Activated CD8-positive, alpha-beta memory T cell treated with anti-CD3 and anti-CD28 coated beads for 4 hours (primary cell): ENCODE measurements around the gene ZNF483.
"Not testable (repeated sequence)": the region's sequence is repeated elsewhere in the genome, so short reads cannot be mapped to it uniquely, and the experiment has no call there.

Source experiments
- DNase-seq, 2 donors: peaks; one replicate each; pipeline ENCODE4 v3.0.0-alpha.2; 2020; ENCODE audit warnings: low read depth in 2 of 2

ZNF483 gene

GRCh38 chr9:111525056-111525977, at the start of gene ZNF483:
Gene ZNF483, plus strand, starts transcription at chr9:111525179. Its CDS starts 2,217 bp downstream, at chr9:111527396.
- DNase-seq: peak; percentile 39 to 61

GRCh38 chr9:111475195-111475594, 49.8 kb upstream of the ZNF483 start:
- no peak for DNase-seq

GRCh38 chr9:111477677-111478076, 47.3 kb upstream of the ZNF483 start:
- DNase-seq: no peak

GRCh38 chr9:111481885-111482636, 42.9 kb upstream of the ZNF483 start:
- no peak for DNase-seq

GRCh38 chr9:111482694-111483438, 42.1 kb upstream of the ZNF483 start:
- DNase-seq: peak; percentile 22 to 33

GRCh38 chr9:111483439-111483857, 41.5 kb upstream of the ZNF483 start:
- DNase-seq: peak; percentile 17 to 27

GRCh38 chr9:111483858-111484571, 41.0 kb upstream of the ZNF483 start, which contains the start of gene ECPAS:
Gene ECPAS, minus strand, starts transcription at chr9:111484383. Its CDS starts 11,465 bp downstream, at chr9:111472918.
- peak; percentile 42 to 45 for DNase-seq

- DNase-seq: no peak
Measured at GRCh38 chr9:111484572-111484894, 40.4 kb upstream of the ZNF483 start.

GRCh38 chr9:111497196-111497595, 27.8 kb upstream of the ZNF483 start:
- not testable (repeated sequence) for DNase-seq

GRCh38 chr9:111501005-111501562, 23.9 kb upstream of the ZNF483 start:
- DNase-seq: no peak

- no peak for DNase-seq
Measured at GRCh38 chr9:111501648-111502047, 23.3 kb upstream of the ZNF483 start.

- no peak for DNase-seq
Measured at GRCh38 chr9:111502506-111502905, 22.5 kb upstream of the ZNF483 start.

GRCh38 chr9:111511581-111511980, 13.4 kb upstream of the ZNF483 start:
- DNase-seq: not testable (repeated sequence)

GRCh38 chr9:111514967-111515366, 10.0 kb upstream of the ZNF483 start:
- DNase-seq: no peak

GRCh38 chr9:111516061-111516465, 8.9 kb upstream of the ZNF483 start:
- no peak for DNase-seq

GRCh38 chr9:111524731-111525055, 286 bp upstream of the ZNF483 start:
- no peak for DNase-seq

GRCh38 chr9:111527347-111527746, 2.4 kb downstream of the ZNF483 start:
- no peak for DNase-seq

GRCh38 chr9:111529787-111530186, 4.8 kb downstream of the ZNF483 start:
- DNase-seq: no peak

GRCh38 chr9:111531716-111532115, 6.7 kb downstream of the ZNF483 start:
- DNase-seq: no peak

GRCh38 chr9:111533099-111533790, 8.3 kb downstream of the ZNF483 start:
- DNase-seq: no peak
